ENCODE measurements around the gene ADGRG3. TPM values are rescaled to one million over a fixed set of nuclear protein-coding genes. Genes with fewer than 3 reads are reported as not detected.

The ADGRG3 gene
- total and polyA plus RNA-seq, 9 of the 15 experiments (the other 6 are each of a cell fraction or from before 2014, with no cell fraction given) = 0.09 to 0.52 (median 0.14) TPM; not detected in 3

GRCh38 chr16:57628008-57628781 is 39.9 kb upstream of the ADGRG3 start, which contains the start of gene ADGRG1 (continued):
- TF ChIP-seq ZNF518B (CRISPR knock-in tag; IDR thresholded peaks at IDR 0.05) (no peak), MTA3 (IDR thresholded peaks at IDR 0.05; ENCODE audit: borderline replicate concordance) (peak; percentile 36; the same call in 1 of the 2 replicates), ZNF143 (CRISPR knock-in tag; IDR thresholded peaks at IDR 0.05) (no peak), U2AF2 (optimal IDR thresholded peaks at IDR 0.05; ENCODE audit: low read depth, low read length) (no peak), RHOXF2B (CRISPR knock-in tag; conservative IDR thresholded peaks at IDR 0.05) (0 out of 2 replicates have a peak, but pooled peaks have one; percentile 22), KAT7 (CRISPR knock-in tag; IDR thresholded peaks at IDR 0.05; ENCODE audit: borderline replicate concordance) (no peak), HCFC1 (IDR thresholded peaks at IDR 0.05; ENCODE audit: low read depth, low read length) (no peak), NONO (IDR thresholded peaks at IDR 0.05; ENCODE audit: low read depth in 2 of 2, low read length in 1 of 2) (0 out of 4 replicates have a peak, but pooled peaks of 1 of the 2 experiments have one; percentile 9), ZNF354B (CRISPR knock-in tag; IDR thresholded peaks at IDR 0.05) (no peak)
- TF ChIP-seq, protein P1, sequence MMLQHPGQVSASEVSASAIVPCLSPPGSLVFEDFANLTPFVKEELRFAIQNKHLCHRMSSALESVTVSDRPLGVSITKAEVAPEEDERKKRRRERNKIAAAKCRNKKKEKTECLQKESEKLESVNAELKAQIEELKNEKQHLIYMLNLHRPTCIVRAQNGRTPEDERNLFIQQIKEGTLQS (IDR thresholded peaks at IDR 0.05) = peak; percentile 90
- TF ChIP-seq, protein P1 (CRISPR knock-in tag; conservative IDR thresholded peaks at IDR 0.05) = no peak
- TF ChIP-seq, protein P2, sequence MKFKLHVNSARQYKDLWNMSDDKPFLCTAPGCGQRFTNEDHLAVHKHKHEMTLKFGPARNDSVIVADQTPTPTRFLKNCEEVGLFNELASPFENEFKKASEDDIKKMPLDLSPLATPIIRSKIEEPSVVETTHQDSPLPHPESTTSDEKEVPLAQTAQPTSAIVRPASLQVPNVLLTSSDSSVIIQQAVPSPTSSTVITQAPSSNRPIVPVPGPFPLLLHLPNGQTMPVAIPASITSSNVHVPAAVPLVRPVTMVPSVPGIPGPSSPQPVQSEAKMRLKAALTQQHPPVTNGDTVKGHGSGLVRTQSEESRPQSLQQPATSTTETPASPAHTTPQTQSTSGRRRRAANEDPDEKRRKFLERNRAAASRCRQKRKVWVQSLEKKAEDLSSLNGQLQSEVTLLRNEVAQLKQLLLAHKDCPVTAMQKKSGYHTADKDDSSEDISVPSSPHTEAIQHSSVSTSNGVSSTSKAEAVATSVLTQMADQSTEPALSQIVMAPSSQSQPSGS (CRISPR knock-in tag; IDR thresholded peaks at IDR 0.05) = no peak
- TF ChIP-seq, protein P3, sequence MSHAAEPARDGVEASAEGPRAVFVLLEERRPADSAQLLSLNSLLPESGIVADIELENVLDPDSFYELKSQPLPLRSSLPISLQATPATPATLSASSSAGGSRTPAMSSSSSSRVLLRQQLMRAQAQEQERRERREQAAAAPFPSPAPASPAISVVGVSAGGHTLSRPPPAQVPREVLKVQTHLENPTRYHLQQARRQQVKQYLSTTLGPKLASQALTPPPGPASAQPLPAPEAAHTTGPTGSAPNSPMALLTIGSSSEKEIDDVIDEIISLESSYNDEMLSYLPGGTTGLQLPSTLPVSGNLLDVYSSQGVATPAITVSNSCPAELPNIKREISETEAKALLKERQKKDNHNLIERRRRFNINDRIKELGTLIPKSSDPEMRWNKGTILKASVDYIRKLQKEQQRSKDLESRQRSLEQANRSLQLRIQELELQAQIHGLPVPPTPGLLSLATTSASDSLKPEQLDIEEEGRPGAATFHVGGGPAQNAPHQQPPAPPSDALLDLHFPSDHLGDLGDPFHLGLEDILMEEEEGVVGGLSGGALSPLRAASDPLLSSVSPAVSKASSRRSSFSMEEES (CRISPR knock-in tag; IDR thresholded peaks at IDR 0.05) = no peak
- TF ChIP-seq, protein P4, sequence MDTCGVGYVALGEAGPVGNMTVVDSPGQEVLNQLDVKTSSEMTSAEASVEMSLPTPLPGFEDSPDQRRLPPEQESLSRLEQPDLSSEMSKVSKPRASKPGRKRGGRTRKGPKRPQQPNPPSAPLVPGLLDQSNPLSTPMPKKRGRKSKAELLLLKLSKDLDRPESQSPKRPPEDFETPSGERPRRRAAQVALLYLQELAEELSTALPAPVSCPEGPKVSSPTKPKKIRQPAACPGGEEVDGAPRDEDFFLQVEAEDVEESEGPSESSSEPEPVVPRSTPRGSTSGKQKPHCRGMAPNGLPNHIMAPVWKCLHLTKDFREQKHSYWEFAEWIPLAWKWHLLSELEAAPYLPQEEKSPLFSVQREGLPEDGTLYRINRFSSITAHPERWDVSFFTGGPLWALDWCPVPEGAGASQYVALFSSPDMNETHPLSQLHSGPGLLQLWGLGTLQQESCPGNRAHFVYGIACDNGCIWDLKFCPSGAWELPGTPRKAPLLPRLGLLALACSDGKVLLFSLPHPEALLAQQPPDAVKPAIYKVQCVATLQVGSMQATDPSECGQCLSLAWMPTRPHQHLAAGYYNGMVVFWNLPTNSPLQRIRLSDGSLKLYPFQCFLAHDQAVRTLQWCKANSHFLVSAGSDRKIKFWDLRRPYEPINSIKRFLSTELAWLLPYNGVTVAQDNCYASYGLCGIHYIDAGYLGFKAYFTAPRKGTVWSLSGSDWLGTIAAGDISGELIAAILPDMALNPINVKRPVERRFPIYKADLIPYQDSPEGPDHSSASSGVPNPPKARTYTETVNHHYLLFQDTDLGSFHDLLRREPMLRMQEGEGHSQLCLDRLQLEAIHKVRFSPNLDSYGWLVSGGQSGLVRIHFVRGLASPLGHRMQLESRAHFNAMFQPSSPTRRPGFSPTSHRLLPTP (IDR thresholded peaks at IDR 0.05; ENCODE audit: borderline replicate concordance, extremely low read depth, insufficient read length) = no peak
